Camera-type eye (tissue), 1 donor: ENCODE results near the gene OR1E2. TPM values are rescaled to one million over a fixed set of nuclear protein-coding genes. Genes with fewer than 3 reads are reported as not detected.

Experiments
- total RNA-seq: library from RNA; depleted of rRNA; stranded (reverse); fragments of >200 nt; gene quantifications from one replicate; pipeline ENCODE4 v1.2.3, GENCODE V29; 2014

OR1E2 gene
- total RNA-seq: not detected

GRCh38 chr17:3433741-3434140, at the start of gene OR1E2:
TSS of gene OR1E2 (minus strand) at chr17:3433841. CDS start at chr17:3433841, 0 bp downstream.

GRCh38 chr17:3475812-3476610, 42.4 kb upstream of the OR1E2 start, which contains the start of gene ASPA:
TSS of gene ASPA (plus strand) at chr17:3475997. CDS start at chr17:3476160, 163 bp downstream.

GRCh38 chr17:3471599-3471998, 38.0 kb upstream of the OR1E2 start, which contains the start of gene SPATA22:
TSS of gene SPATA22 (minus strand) at chr17:3471819. CDS start at chr17:3469325, 2,494 bp downstream.

DNA sequence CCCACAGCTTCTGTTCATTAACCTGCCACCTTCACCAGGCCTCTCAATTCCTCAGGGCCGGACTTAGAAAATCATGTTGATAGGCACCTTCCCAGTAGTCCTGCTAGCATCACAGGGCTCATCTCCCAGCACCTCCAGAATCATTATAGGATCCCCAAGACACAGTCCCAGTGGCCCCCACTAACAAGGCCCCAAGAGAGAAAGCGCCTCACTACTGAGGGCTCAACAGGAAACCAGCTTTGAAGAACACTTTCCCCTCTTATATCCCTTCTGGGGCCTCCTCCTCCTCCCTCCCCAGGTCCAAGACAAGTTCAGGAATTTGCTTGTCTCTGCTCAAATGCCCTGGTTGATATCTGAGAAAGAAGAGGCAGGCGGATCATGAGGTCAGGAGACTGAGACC, 22.6 kb downstream of the OR1E2 start, which contains the start of gene OR3A3:
Gene OR3A3 (plus strand): TSS at position 301 of the 400 bp plus-strand sequence.

GRCh38 chr17:3398310-3398709, 35.3 kb downstream of the OR1E2 start, which contains the start of gene OR1E1:
TSS of gene OR1E1 (minus strand) at chr17:3398410. CDS start at chr17:3398410, 0 bp downstream.

GRCh38 chr17:3385869-3386816, 47.5 kb downstream of the OR1E2 start, which contains the start of gene OR3A2:
TSS of gene OR3A2 (minus strand) at chr17:3386308.

Other genes starting within 250 kb of the OR1E2 start
- gene OR1A2, start 236.3 kb downstream of the OR1E2 start, total RNA-seq: not detected
- gene OR1A1, start 226.2 kb downstream of the OR1E2 start, total RNA-seq: not detected
- gene OR3A1, start 135.5 kb downstream of the OR1E2 start, total RNA-seq: not detected
- 0.38 TPM for gene OR3A2, start 47.5 kb downstream of the OR1E2 start, total RNA-seq
- not detected for gene OR1E1, start 35.4 kb downstream of the OR1E2 start, total RNA-seq
- not detected for gene OR3A3, start 22.5 kb downstream of the OR1E2 start, total RNA-seq
- gene SPATA22, start 38.0 kb upstream of the OR1E2 start, total RNA-seq: 1.8 TPM
- 5.4 TPM for gene ASPA, start 42.2 kb upstream of the OR1E2 start, total RNA-seq
- 0.55 TPM for gene TRPV3, start 124.0 kb upstream of the OR1E2 start, total RNA-seq
- 11.9 TPM for gene TRPV1, start 175.6 kb upstream of the OR1E2 start, total RNA-seq
- gene SHPK, start 202.4 kb upstream of the OR1E2 start, total RNA-seq: 23.7 TPM
- 13.8 TPM for gene CTNS, start 202.9 kb upstream of the OR1E2 start, total RNA-seq
- gene TAX1BP3, start 234.7 kb upstream of the OR1E2 start, total RNA-seq: 37.0 TPM
- gene EMC6, start 235.0 kb upstream of the OR1E2 start, total RNA-seq: 16.1 TPM